Activated naive CD8-positive, alpha-beta T cell (primary cell): Measurements from ENCODE around the gene ZNF628.

Experiments used
- H3K27ac Mint-ChIP-seq: one replicate; pipeline ENCODE4 v1.8.0; 2021; ENCODE audit warnings: mixed read lengths
- H3K27me3 Mint-ChIP-seq: one replicate; pipeline ENCODE4 v1.8.0; 2021; ENCODE audit warnings: mixed read lengths
- H3K36me3 Mint-ChIP-seq: one replicate; pipeline ENCODE4 v1.8.0; 2021; ENCODE audit warnings: mixed read lengths
- H3K4me1 Mint-ChIP-seq: one replicate; pipeline ENCODE4 v1.8.0; 2021; ENCODE audit warnings: low read depth, mixed read lengths
- H3K4me3 Mint-ChIP-seq: one replicate; pipeline ENCODE4 v1.8.0; 2021; ENCODE audit warnings: mild to moderate bottlenecking, mixed read lengths
- H3K9me3 Mint-ChIP-seq: one replicate; pipeline ENCODE4 v1.8.0; 2021; ENCODE audit warnings: low read depth, mixed read lengths

ZNF628 gene

GRCh38 chr19:55504981-55505380 is 28.6 kb downstream of the ZNF628 start:
- H3K9me3 Mint-ChIP-seq, result no peaks in the 10 kb centered on the region
- H3K36me3 Mint-ChIP-seq, result no peaks in the 10 kb centered on the region
- H3K4me3 Mint-ChIP-seq, result no peak overlapping the region

DNA sequence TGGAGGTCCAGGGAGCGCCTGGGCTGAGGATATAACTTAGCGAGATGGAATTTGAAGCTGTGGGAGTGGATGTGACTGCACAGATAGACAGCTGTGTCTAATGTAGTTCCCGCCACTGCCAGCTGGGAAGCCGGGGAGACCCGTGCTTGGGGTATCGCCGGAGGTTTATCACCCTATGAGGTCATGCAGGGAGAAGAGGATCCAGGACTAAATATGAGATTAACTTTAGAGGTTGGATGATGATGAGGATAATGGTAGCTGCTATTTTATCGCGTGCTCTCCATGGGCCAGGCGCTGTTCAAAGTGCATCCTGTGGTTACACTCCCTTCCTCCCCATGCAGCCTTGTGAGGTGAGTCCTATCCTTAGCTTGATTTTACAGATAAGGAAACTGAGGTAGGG is 31.7 kb downstream of the ZNF628 start:
- Mint-ChIP-seq H3K27ac (no peak overlapping the region), H3K4me3 (no peak overlapping the region), H3K36me3 (no peaks in the 10 kb centered on the region), H3K4me1 (peaks cover 6% of the 10 kb centered on the region), H3K27me3 (peaks cover 3% of the 10 kb centered on the region), H3K9me3 (no peaks in the 10 kb centered on the region)

More at GRCh38 chr19:55504981-55505380, 28.6 kb downstream of the ZNF628 start:
- H3K4me1 Mint-ChIP-seq, result peaks cover 15% of the 10 kb centered on the region
- no peaks in the 10 kb centered on the region for H3K27me3 Mint-ChIP-seq
- H3K27ac Mint-ChIP-seq, result no peak overlapping the region

GRCh38 chr19:55516878-55517620 is 40.6 kb downstream of the ZNF628 start:
- no peaks in the 10 kb centered on the region for H3K9me3 Mint-ChIP-seq
- no peaks in the 10 kb centered on the region for H3K36me3 Mint-ChIP-seq
- no peaks in the 10 kb centered on the region for H3K27me3 Mint-ChIP-seq
- peak overlapping the region; percentile 38 for H3K27ac Mint-ChIP-seq
- peak overlapping the region; percentile 82 for H3K4me3 Mint-ChIP-seq
- H3K4me1 Mint-ChIP-seq, result peaks cover 2% of the 10 kb centered on the region

- H3K27me3 Mint-ChIP-seq, result peaks cover 2% of the 10 kb centered on the region
- no peak overlapping the region for H3K4me3 Mint-ChIP-seq
- H3K9me3 Mint-ChIP-seq, result no peaks in the 10 kb centered on the region
- no peak overlapping the region for H3K27ac Mint-ChIP-seq
- peaks cover 2% of the 10 kb centered on the region for H3K4me1 Mint-ChIP-seq
- H3K36me3 Mint-ChIP-seq, result no peaks in the 10 kb centered on the region
Measured at GRCh38 chr19:55519451-55520311, 43.3 kb downstream of the ZNF628 start.

DNA sequence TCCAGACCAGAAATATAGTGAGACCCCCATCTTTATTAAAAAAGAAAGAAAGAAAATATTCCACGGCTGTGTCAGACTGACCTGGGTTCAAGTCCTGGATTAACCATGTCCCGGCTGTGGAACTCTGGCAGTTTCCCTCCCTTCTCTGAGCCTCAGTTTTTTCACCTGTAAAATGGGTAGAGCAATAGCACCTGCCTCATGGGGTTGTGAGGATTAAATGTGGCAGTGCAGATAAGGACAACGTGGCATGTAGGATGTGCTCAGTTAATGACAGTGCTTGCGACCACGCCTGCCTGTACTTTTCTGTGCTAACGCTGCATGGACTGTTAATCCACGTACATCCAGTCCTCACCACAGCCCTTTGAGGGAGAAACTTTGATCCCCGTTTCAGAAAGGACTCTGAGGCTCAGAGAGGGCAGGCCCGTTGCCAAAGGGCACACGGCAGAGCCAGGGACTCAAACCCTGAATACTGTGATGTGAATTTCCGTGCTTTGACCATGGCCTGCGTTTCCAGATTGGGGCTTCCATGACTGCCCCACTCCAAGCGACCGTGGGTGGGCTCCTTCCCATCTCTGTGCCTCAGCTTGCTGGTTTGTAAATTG is 44.4 kb downstream of the ZNF628 start:
- Mint-ChIP-seq H3K4me3 (no peak overlapping the region), H3K9me3 (no peaks in the 10 kb centered on the region), H3K36me3 (no peaks in the 10 kb centered on the region), H3K27ac (no peak overlapping the region), H3K27me3 (peaks cover 4% of the 10 kb centered on the region), H3K4me1 (peaks cover 2% of the 10 kb centered on the region)

DNA sequence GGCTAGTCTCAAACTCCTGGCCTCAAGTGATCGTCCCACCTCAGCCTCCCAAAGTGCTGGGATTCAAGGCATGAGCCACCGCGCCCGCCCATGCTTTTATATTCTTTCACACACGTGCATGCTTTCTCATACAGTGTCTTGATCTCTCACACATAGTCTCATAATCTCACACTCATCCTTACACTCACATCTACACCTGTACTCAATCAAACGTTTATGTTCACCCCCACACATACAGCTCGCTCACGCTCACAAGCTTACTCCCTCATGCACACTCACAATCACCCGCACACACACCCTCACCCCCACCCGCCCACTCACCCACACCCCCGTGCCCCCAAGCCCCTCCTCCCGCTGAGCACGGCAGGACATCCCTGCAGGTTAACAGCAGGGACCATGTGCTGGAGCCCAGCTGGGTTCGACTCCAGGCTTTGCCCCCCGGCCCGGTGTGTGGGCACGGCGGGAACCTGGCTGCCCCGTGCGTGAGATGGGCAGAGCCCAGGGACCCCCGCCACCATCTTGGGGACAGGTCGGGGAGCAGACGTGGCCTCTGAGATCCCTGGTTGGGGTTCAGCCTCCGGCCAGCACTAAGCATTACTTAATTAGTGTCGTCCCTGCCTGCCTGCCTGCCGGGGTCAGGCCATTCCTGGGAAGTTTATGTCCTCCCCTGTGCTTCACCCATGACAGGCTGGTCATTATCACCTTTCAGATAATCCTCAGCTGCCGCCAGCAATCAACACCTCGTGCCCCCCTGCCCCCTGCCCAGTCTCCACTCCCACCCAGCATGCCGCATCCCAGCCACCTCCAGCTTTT is 49.1 kb downstream of the ZNF628 start:
- H3K27ac Mint-ChIP-seq, result no peak overlapping the region
- H3K9me3 Mint-ChIP-seq, result no peaks in the 10 kb centered on the region
- H3K27me3 Mint-ChIP-seq, result peaks cover 4% of the 10 kb centered on the region
- no peak overlapping the region for H3K4me3 Mint-ChIP-seq
- no peaks in the 10 kb centered on the region for H3K4me1 Mint-ChIP-seq
- H3K36me3 Mint-ChIP-seq, result no peaks in the 10 kb centered on the region

DNA sequence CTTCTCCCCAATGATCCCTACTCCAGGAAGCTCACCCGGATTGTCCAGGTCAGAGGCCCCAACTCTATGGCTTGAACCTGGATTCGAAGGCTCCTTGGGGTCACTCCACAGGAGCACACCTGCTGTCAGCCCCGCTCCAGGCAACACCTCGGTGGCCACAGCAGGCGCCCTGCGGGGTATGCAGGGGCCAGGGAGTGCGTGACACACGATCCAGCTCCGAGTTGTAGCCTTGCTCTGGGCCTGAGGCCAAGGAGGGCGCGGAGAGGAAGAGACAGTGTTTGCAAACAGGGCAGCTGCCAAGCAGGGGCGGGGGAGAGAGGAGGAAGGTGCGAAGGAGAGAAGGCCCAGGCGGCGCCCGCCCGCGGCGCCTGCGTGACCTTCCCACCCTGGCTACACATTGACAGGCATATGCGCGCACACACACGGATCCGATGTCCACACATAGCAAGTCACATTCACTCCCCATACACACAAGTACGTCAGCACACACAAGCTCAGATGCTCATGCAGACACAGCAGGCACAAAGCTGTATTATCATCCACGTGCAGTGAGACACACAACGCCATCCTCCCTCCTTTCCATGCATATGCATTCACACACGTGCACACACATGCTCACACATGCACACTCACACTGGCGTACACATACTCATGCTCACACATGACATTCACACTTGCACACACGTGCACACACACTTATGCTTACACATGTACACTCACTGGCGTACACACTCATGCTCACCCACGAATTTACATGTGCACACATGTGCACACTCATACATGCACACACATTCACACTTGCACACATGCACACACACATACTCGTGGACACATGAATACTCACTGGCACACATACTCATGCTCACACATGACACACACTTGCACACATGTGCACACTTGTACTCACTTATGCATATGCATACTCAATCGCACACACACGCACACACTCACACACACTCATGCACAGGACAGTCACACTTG is 50.1 kb downstream of the ZNF628 start:
- no peak overlapping the region for H3K27ac Mint-ChIP-seq
- no peak overlapping the region for H3K4me3 Mint-ChIP-seq
- peaks cover 4% of the 10 kb centered on the region for H3K27me3 Mint-ChIP-seq
- no peaks in the 10 kb centered on the region for H3K4me1 Mint-ChIP-seq
- H3K36me3 Mint-ChIP-seq, result no peaks in the 10 kb centered on the region
- H3K9me3 Mint-ChIP-seq, result no peaks in the 10 kb centered on the region

- no peaks in the 10 kb centered on the region for H3K9me3 Mint-ChIP-seq
- no peaks in the 10 kb centered on the region for H3K36me3 Mint-ChIP-seq
- no peaks in the 10 kb centered on the region for H3K4me1 Mint-ChIP-seq
- H3K27ac Mint-ChIP-seq, result no peak overlapping the region
- H3K4me3 Mint-ChIP-seq, result no peak overlapping the region
- peaks cover 4% of the 10 kb centered on the region for H3K27me3 Mint-ChIP-seq
Measured at GRCh38 chr19:55527197-55528029, 51.0 kb downstream of the ZNF628 start.

DNA sequence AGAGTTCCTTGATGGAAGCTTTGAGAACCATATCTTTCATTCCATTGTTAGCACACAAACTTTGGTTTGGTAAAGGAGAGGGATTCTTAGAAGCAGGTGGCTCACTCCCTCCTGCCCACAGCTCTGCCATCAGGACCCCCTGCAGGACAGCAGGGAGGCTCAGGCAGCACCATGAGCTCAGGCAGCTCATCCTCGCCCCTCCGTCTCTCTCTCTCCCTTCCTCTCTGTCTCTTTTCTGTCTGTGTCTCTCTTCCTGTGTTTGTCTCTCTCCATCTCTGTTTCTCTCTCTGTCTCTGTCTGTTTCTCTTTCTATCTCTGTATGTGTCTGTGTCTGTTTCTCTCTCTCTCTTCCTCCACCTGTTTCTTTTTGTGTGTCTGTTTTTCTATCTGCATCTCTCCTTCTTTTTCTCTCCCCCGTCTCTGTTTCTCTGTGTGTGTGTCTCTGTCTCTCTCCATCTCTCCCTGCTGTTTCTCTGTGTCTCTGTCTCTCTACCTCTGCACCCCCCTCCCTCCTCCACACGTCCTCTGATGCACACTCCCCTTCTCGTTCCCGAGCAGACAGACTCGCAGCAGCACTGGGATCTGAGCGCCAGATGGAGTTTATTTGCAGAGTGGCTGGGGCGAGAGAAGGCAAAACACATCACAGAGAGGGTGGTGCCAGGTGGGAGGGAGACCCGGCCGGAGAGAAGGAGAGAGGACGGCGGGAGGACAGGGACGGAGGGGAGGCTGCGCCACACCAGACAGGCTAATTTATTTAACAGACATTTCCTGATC is 51.8 kb downstream of the ZNF628 start:
- no peak overlapping the region for H3K4me3 Mint-ChIP-seq
- no peaks in the 10 kb centered on the region for H3K9me3 Mint-ChIP-seq
- no peaks in the 10 kb centered on the region for H3K36me3 Mint-ChIP-seq
- H3K4me1 Mint-ChIP-seq, result no peaks in the 10 kb centered on the region
- H3K27ac Mint-ChIP-seq, result no peak overlapping the region
- peaks cover 4% of the 10 kb centered on the region for H3K27me3 Mint-ChIP-seq

- H3K27me3 Mint-ChIP-seq, result peaks cover 1% of the 10 kb centered on the region
- H3K27ac Mint-ChIP-seq, result no peak overlapping the region
- no peaks in the 10 kb centered on the region for H3K9me3 Mint-ChIP-seq
- no peaks in the 10 kb centered on the region for H3K4me1 Mint-ChIP-seq
- no peaks in the 10 kb centered on the region for H3K36me3 Mint-ChIP-seq
- no peak overlapping the region for H3K4me3 Mint-ChIP-seq
Measured at GRCh38 chr19:55529636-55530234, 53.3 kb downstream of the ZNF628 start.

GRCh38 chr19:55530996-55531395 is 54.6 kb downstream of the ZNF628 start:
- H3K36me3 Mint-ChIP-seq, result no peaks in the 10 kb centered on the region
- no peaks in the 10 kb centered on the region for H3K4me1 Mint-ChIP-seq
- no peak overlapping the region for H3K27ac Mint-ChIP-seq
- no peaks in the 10 kb centered on the region for H3K9me3 Mint-ChIP-seq
- no peak overlapping the region for H3K4me3 Mint-ChIP-seq
- no peaks in the 10 kb centered on the region for H3K27me3 Mint-ChIP-seq
